T-helper 1 cell treated with Interleukin-12 subunit alpha and Interleukin-12 subunit beta and Interleukin-4 antibody, amounts not matched to agents 30 μg/mL and 1 μg/mL, for 36 hours (primary cell): ENCODE data around the gene G2E3.

Experiments used
- H3K27ac Mint-ChIP-seq: one replicate; pipeline ENCODE4 v1.8.0; 2021; ENCODE audit warnings: mild to moderate bottlenecking, mixed read lengths
- H3K27me3 Mint-ChIP-seq: one replicate; pipeline ENCODE4 v1.8.0; 2021; ENCODE audit warnings: low read depth, mixed read lengths
- H3K36me3 Mint-ChIP-seq: one replicate; pipeline ENCODE4 v1.8.0; 2021; ENCODE audit warnings: low read depth, mixed read lengths
- H3K4me1 Mint-ChIP-seq: one replicate; pipeline ENCODE4 v1.8.0; 2021; ENCODE audit warnings: low read depth, mixed read lengths
- H3K4me3 Mint-ChIP-seq: one replicate; pipeline ENCODE4 v1.8.0; 2021; ENCODE audit warnings: mild to moderate bottlenecking, moderate library complexity, mixed read lengths
- H3K9me3 Mint-ChIP-seq: one replicate; pipeline ENCODE4 v1.8.0; 2021; ENCODE audit warnings: mixed read lengths

The G2E3 gene

DNA sequence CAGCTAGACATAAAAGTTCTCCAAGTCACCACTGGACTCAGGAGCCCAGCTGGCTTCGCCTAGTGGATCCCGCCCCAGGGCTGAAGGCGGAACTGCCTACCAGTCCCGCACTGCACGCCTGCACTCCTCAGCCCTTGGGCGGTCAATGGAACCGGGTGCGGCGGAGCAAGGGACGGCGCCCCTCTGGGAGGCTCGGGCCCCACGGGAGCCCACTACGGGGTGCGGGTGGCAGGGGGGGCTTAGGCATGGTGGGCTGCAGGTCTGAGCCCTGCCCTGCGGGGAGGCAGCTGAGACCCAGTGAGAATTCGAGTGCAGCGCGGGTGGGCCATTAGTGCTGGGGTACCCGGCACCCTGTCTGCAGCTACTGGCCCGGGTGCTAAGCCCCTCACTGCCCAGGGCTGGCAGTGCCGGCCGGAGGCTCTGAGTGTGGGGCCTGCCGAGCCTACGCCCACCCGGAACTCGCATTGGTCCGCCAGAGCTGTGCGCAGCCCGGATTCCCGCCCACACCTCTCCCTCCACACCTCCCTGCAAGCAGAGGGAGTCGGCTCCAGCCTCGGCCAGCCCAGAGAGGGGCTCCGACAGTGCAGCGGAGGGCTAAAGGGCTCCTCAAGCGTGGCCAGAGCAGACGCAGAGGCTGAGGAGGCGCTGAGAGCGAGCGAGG is 11.4 kb upstream of the G2E3 start:
- Mint-ChIP-seq H3K4me1 (no peaks in the 10 kb centered on the region), H3K9me3 (no peaks in the 10 kb centered on the region), H3K36me3 (no peaks in the 10 kb centered on the region), H3K27ac (no peak overlapping the region), H3K27me3 (peaks cover 43% of the 10 kb centered on the region), H3K4me3 (no peak overlapping the region)

DNA sequence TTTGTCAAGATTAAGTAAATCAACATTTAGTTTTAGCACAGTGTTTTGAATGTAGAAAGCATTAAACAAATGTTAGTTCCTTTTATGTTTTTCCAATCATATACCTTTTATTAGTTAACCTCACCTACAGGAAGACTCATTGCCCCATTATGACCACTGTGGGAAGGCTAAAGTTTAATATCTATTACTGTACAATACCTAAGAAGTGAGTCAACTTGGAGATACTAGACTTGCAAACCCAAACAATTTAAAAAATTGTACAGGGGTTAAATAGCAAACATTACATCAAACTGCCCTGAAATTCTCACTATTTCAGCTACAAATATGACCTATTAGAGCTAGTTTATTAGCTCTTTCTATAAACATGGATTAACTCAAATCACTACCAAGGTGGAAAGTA is 8.6 kb upstream of the G2E3 start:
- H3K4me3 Mint-ChIP-seq, result no peak overlapping the region
- H3K9me3 Mint-ChIP-seq, result no peaks in the 10 kb centered on the region
- no peaks in the 10 kb centered on the region for H3K4me1 Mint-ChIP-seq
- no peaks in the 10 kb centered on the region for H3K36me3 Mint-ChIP-seq
- H3K27ac Mint-ChIP-seq, result no peak overlapping the region
- peaks cover 30% of the 10 kb centered on the region for H3K27me3 Mint-ChIP-seq

DNA sequence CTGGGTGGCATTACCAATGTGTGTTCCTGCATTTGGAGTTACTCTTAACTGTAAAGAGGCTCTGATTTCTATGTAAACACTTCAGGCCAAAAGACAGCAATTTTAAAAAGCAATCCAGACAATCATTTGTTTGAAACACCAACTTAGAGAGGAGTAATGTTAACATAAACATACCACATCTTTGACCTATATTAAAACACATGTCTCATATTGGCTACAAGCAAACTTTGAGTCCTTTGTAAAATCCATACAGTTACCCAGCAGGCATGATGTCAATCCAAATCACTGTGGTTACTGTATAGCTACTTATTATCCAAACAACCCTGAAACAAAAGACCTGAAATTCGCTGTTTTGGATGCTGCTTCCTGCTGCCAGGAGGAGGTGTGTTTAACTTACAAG is 7.5 kb upstream of the G2E3 start:
- H3K9me3 Mint-ChIP-seq, result no peaks in the 10 kb centered on the region
- H3K4me1 Mint-ChIP-seq, result no peaks in the 10 kb centered on the region
- no peak overlapping the region for H3K27ac Mint-ChIP-seq
- peaks cover 29% of the 10 kb centered on the region for H3K27me3 Mint-ChIP-seq
- no peak overlapping the region for H3K4me3 Mint-ChIP-seq
- no peaks in the 10 kb centered on the region for H3K36me3 Mint-ChIP-seq

DNA sequence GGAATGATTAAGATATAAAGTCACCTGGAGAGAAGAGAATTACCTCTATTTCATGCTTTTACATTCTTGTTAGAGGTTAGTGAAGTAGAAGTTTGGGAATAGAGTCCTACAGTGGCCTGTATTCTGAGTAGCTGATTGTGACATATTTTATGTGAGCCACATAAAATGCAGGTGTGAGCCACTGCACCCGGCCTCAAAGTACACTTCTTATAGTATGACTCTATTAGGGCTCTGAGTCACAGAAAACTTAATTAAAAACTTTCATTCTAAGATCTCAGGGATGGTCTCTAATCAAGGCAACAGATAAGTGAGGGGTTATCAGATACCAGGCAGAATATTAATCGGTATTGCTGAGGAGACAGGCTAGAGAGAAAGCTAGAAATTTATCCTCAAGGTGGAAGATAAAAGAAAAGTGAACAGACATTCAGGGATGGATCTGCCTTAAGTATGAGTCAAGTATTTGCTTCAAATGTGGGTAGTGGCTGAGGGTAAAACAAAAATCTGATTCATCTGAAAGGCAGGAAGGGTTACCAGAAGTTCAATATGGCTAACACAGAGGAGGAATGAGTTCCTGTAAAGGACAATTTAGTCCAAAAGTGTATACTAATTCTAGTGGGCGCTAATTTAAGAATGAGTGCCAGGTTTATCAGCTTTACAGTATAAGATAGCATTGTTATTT is 5.5 kb upstream of the G2E3 start:
- Mint-ChIP-seq H3K36me3 (no peaks in the 10 kb centered on the region), H3K27ac (no peak overlapping the region), H3K4me1 (peaks cover 5% of the 10 kb centered on the region), H3K4me3 (no peak overlapping the region), H3K27me3 (peaks cover 26% of the 10 kb centered on the region), H3K9me3 (no peaks in the 10 kb centered on the region)

DNA sequence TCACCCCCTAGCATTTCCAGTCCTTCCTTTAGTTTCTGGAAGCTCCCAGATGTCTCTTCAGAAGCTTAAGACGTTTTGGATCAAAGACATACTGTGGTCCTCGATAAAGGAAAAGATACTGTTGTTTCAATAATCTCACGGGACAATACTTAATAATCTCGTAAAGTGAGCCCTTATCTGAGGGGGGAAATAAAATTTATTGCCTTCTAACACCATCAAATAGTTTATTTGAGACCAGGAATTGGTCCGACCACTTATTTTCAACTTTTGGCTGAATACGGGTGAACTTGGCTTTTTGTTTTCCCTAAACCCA is 640 bp upstream of the G2E3 start:
- peaks cover 18% of the 10 kb centered on the region for H3K36me3 Mint-ChIP-seq
- no peaks in the 10 kb centered on the region for H3K27me3 Mint-ChIP-seq
- peaks cover 26% of the 10 kb centered on the region for H3K4me1 Mint-ChIP-seq
- no peaks in the 10 kb centered on the region for H3K9me3 Mint-ChIP-seq
- H3K27ac Mint-ChIP-seq, result peak overlapping the region; percentile 99
- peak overlapping the region; percentile 100 for H3K4me3 Mint-ChIP-seq

DNA sequence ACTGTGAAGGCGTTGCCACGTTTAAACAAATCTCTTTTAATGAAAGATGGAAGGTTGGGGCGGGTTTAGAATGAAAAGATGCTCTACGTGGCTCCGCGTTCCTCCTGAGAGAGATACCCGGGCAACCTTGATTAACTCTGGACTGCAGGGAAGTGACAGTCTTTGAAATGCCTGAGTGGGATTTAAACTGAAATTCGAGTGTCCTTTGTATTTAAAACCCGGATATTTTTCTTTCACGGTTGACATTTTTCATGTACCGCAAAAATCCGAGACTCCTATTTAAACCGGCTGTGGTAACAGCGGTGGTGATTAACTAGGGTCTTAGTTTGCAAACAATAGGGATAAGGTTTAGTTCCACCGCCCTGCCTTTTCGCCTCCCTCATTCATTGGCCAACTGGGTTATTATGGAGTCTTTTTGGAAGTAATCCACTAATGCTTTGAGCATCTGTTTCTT is 707 bp downstream of the G2E3 start:
- Mint-ChIP-seq H3K36me3 (peaks cover 23% of the 10 kb centered on the region), H3K27me3 (no peaks in the 10 kb centered on the region), H3K9me3 (no peaks in the 10 kb centered on the region), H3K4me3 (peak overlapping the region; percentile 100), H3K27ac (peak overlapping the region; percentile 99), H3K4me1 (peaks cover 31% of the 10 kb centered on the region)

DNA sequence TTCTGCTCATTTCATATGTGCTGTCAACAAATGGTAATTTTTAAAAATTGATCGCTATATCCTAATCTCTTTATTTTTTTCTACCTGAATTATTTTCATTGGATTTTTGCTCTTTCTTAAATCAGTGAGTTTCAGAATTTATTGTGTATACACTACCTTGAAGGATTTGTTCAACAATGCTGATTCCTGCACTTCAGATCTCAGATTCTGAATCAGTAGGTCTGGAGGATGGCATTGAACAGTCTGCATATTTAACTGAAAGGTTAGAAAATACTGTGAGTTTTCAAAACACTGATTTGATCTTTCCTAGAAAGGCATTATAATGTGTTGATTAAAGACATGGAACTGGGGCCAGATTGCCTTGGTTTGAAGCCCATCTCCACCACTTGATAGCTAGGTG is 1.6 kb downstream of the G2E3 start:
- Mint-ChIP-seq H3K27ac (peak overlapping the region; percentile 73), H3K4me1 (peaks cover 35% of the 10 kb centered on the region), H3K36me3 (peaks cover 25% of the 10 kb centered on the region), H3K4me3 (peak overlapping the region; percentile 85), H3K27me3 (no peaks in the 10 kb centered on the region), H3K9me3 (no peaks in the 10 kb centered on the region)

DNA sequence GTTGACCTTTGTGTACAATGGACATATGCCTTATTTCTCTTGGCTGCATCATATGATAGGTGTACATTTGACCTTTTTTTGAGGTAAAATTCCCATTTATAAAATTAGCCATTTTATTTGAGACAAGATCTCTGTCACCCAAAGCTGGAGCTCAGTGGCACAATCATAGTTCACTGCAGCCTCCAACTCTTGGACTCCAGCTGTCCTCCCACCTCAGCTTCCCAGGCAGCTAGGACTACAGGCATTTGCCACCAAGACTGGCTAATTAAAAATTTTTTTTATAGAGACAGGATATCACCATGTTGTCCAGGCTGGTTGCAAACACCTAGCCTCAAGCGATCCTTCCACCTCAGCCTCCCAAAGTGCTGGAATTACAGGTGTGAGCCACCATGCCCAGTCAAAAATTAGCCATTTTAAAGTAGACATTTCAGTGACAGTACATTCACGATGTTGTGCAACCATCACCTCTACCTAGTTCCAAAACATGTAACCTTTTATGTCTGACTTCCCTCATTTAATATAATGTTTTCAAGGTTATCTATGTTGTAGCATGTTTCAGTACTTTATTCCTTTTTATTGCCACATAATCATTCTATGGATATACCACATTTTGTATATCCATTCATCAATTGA is 5.4 kb downstream of the G2E3 start:
- Mint-ChIP-seq H3K4me3 (no peak overlapping the region), H3K36me3 (peaks cover 29% of the 10 kb centered on the region), H3K27ac (no peak overlapping the region), H3K4me1 (peaks cover 43% of the 10 kb centered on the region), H3K27me3 (no peaks in the 10 kb centered on the region), H3K9me3 (no peaks in the 10 kb centered on the region)

DNA sequence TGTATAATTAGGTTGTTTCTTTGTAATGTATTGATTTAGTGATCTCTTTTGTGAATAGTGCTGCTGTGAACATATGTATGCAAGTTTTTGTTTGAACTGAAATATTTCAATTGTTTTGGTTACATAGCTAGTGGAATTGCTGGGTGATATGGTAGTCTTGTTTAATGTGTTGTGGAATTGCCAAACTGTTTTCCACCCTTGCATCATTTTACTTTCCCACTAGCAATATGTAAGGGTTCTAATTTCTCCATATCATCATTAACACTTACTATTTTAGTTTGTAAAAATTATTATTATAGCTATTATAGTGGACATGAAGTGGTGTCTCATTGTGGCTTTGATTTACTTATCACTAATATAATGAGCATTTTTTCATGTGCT is 5.9 kb downstream of the G2E3 start:
- Mint-ChIP-seq H3K4me1 (peaks cover 45% of the 10 kb centered on the region), H3K36me3 (peaks cover 29% of the 10 kb centered on the region), H3K4me3 (no peak overlapping the region), H3K9me3 (no peaks in the 10 kb centered on the region), H3K27me3 (no peaks in the 10 kb centered on the region), H3K27ac (no peak overlapping the region)

DNA sequence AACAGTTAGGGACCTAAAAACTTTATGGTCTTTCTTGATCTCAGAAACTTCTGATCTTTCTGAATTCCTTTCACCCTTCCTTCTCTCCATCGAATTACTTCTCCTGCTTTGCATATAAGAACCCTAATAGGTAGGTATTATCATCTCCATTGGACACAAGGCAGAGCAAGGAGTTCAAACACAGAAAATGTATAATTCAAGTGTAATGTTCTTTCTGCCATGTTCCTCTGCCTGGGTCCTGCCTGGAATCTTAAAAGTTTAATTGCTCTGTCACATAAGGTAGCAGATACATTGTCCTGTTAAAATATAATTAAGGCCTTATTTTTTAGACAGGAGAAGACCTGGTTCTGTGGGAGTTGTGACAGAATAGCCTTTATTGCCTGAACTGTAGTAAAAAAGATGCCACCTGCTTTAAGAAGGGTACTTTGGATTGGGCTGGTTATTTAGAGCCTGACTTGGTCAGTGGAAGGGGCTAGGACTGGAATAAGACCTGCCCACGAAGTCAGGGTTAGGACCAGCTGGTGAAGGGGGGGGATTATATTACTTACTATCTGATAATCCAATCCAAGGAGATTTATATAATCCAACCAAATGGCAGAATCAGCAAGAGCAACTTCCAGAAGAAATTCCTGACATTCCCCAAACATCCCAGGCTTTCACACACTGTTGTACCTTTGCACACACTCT is 10.4 kb downstream of the G2E3 start:
- H3K27me3 Mint-ChIP-seq, result no peaks in the 10 kb centered on the region
- no peak overlapping the region for H3K27ac Mint-ChIP-seq
- H3K9me3 Mint-ChIP-seq, result no peaks in the 10 kb centered on the region
- no peak overlapping the region for H3K4me3 Mint-ChIP-seq
- peaks cover 11% of the 10 kb centered on the region for H3K36me3 Mint-ChIP-seq
- peaks cover 45% of the 10 kb centered on the region for H3K4me1 Mint-ChIP-seq

DNA sequence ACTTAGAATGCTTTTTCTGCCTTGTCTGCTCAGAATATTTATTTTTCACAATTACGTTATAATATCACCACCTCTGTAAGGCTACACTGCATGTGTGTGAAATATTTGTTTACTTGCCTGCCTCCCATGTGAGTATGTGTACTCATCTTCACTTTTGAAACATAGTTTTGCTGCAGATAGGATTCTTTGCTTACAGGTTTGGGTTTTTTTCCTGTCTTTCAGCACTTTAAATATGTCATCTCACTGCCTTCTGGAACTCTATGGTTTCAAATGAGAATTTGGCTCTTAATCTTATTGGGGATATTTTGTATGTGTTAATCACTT is 10.9 kb downstream of the G2E3 start:
- Mint-ChIP-seq H3K9me3 (no peaks in the 10 kb centered on the region), H3K4me1 (peaks cover 45% of the 10 kb centered on the region), H3K36me3 (peaks cover 11% of the 10 kb centered on the region), H3K27ac (no peak overlapping the region), H3K4me3 (no peak overlapping the region), H3K27me3 (no peaks in the 10 kb centered on the region)

DNA sequence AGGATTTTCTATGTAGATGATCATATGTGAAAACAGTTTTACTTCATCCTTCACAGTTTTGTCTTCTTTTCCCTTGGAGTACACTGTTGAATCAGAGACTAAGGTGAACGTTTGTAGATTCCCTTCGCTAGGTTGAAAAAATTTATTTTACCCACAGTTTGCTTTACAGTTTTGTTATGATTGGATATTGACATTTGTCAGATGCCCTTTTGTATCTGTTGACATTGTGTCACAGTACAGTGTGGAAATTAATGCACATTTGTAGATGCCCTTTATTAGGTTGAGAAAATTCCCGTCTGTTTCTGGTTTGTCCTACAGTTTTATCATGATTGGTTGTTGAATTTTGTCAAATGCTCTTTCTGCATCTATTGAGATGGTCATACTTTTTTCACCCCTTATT is 13.3 kb downstream of the G2E3 start:
- Mint-ChIP-seq H3K4me1 (peaks cover 47% of the 10 kb centered on the region), H3K36me3 (peaks cover 10% of the 10 kb centered on the region), H3K4me3 (no peak overlapping the region), H3K27ac (no peak overlapping the region), H3K27me3 (no peaks in the 10 kb centered on the region), H3K9me3 (no peaks in the 10 kb centered on the region)

DNA sequence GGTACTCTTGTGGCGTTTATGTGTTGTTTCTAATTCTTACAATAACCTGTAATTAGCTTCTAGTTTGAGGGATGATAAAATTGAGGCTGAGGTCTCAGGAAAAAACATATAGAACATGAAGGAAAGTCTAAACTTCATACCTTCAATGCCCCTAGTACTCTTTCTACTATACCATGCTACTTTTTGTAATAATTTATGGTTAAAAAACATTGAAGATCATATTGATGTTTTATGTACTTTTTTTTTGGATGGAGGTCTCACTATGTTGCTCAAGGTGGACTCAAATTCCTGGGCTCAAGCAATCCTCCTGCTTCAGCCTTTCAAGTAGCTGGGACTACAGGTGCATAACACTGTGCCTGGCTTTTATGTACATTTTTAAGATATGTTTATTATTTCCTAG is 13.8 kb downstream of the G2E3 start:
- H3K27ac Mint-ChIP-seq, result no peak overlapping the region
- H3K4me1 Mint-ChIP-seq, result peaks cover 49% of the 10 kb centered on the region
- H3K27me3 Mint-ChIP-seq, result no peaks in the 10 kb centered on the region
- peaks cover 14% of the 10 kb centered on the region for H3K36me3 Mint-ChIP-seq
- H3K4me3 Mint-ChIP-seq, result no peak overlapping the region
- no peaks in the 10 kb centered on the region for H3K9me3 Mint-ChIP-seq

DNA sequence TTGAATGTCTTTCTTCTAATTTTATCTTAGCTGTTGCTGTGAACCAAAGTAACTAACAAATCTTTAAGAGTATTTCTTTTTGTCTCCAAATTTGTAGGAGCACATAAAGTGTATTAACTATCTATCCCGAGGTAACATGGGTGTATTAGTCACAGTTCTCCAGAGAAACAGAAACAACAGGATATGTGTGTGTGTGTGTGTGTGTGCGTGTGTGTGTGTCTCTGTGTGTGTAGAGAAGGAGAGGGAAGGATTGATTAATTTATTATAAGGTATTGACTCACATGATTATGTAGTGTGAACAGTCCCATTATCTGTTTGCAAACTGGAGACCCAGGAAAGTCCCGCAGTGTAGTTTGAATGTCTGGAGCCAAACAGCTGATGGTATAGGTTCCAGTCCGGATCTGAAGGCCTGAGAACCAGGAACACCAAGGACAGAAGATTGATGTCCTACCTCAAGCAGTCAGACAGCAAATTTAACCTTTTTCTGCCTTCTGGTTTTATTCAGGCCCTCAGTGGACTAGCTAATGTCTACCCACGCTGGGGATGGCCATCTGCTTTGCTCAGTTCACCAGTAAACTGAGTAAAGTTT is 14.4 kb downstream of the G2E3 start:
- Mint-ChIP-seq H3K9me3 (no peaks in the 10 kb centered on the region), H3K4me3 (no peak overlapping the region), H3K36me3 (peaks cover 14% of the 10 kb centered on the region), H3K27ac (peak overlapping the region; percentile 2), H3K27me3 (no peaks in the 10 kb centered on the region), H3K4me1 (peaks cover 48% of the 10 kb centered on the region)

DNA sequence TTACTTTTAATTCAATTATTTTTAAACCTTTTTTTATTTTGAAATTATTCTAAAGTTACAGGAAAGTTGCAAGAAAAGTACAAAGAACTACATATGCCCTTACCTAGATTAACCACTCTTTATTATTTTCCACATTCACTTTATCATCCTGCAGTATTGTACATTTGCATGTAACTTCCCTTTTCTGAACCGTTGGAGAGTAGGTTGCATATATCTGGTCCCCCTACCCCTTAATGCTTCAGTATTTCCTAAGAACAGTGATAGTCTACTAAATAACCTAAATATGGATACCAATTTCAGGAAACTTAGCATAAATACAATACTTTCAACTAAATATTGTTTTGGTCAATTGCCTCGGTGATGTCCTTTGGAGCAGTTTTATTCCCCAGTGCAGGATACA is 15.0 kb downstream of the G2E3 start:
- Mint-ChIP-seq H3K27me3 (no peaks in the 10 kb centered on the region), H3K4me1 (peaks cover 50% of the 10 kb centered on the region), H3K36me3 (peaks cover 14% of the 10 kb centered on the region), H3K4me3 (no peak overlapping the region), H3K9me3 (no peaks in the 10 kb centered on the region), H3K27ac (no peak overlapping the region)
